HG03135 (cell line): Measurements from ENCODE around the gene VN1R2.
"Not testable (repeated sequence)": the region's sequence is repeated elsewhere in the genome, so short reads cannot be mapped to it uniquely, and the experiment has no call there.

Experiments used
- ATAC-seq: cut with Tn5 transposase; IDR thresholded peaks from one replicate; pipeline ENCODE4 v1.9.1; 2021; ENCODE audit warnings: mild to moderate bottlenecking, moderate library complexity; ENCODE audit not compliant: unreplicated experiment

Gene VN1R2

GRCh38 chr19:53257715-53258342 is at the start of gene VN1R2:
VN1R2 (plus strand) TSS chr19:53258292; CDS start chr19:53258376, 84 bp downstream.
- ATAC-seq, result not testable (repeated sequence)

DNA sequence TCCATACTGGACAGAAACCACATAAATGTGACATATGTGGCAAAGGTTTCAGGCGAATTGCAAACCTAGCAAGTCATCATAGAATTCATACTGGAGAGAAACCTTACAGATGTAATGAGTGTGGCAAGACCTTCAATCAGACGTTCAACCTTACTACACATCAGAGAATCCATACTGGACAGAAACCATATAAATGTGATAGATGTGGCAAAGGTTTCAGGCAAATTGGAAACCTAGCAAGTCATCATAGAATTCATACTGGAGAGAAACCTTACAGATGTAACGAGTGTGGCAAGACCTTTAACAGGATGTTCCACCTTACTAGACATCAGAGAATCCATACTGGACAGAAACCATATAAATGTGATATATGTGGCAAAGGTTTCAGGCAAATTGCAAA is 46.5 kb upstream of the VN1R2 start:
- ATAC-seq, result not testable (repeated sequence)

DNA sequence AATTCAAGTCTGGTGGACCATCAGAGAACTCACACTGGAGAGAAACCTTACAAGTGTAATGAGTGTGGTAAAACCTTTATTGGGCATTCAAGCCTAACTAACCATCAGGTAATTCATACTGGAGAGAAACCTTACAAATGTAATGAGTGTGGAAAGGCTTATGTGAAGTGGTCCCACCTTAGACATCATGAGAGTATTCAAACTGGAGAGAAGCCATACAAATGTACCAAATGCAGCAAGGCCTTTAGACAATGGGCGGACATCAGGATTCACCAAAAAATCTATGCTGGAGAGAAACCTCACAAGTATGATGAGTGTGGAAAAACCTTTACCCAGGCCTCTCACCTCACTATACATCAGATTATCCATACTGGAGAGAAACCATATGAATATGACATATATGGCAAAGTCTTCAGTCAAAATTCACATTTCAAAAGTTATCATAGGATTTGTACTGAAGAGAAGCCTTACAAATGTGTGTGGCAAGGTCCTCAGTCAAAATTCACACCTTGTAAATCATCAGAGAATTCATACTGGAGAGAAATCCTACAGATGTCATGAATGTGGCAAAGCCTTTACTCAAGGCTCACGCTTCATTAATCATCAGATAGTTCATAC is 45.3 kb upstream of the VN1R2 start:
- ATAC-seq, result no peak

DNA sequence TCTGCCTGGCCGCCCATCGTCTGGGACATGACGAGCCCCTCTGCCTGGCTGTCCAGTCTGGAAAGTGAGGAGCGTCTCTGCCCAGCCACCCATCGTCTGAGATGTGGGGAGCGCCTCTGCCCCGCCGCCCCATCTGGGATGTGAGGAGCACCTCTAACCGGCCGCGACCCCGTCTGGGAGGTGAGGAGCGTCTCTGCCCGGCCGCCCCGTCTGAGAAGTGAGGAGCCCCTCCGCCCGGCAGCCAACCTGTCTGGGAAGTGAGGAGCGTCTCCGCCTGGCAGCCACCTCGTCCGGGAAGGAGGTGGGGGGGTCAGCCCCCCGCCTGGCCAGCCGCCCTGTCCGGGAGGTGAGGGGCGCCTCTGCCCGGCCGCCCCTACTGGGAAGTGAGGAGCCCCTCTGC is 35.4 kb upstream of the VN1R2 start:
- ATAC-seq, result not testable (repeated sequence)

DNA sequence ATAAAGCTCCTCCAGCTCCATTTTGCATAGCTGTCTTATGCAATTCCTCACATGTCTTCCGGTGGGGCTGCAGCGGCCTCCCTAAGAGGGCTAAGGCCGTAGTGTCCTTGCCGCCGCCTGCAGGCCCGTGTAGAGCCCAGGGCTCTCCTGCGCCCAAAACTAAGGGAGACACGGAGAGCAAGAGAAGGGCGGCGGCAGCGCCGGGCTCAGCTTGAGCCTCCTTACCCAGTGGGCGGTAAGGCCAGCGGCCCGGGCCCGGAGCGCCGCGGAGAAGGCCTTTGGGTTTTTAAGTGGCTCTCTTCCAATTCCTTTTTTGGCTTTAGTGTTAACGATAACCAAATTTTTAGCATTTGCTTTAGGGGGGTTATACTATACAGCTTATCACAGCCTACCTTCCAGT is 33.5 kb upstream of the VN1R2 start:
- no peak for ATAC-seq

DNA sequence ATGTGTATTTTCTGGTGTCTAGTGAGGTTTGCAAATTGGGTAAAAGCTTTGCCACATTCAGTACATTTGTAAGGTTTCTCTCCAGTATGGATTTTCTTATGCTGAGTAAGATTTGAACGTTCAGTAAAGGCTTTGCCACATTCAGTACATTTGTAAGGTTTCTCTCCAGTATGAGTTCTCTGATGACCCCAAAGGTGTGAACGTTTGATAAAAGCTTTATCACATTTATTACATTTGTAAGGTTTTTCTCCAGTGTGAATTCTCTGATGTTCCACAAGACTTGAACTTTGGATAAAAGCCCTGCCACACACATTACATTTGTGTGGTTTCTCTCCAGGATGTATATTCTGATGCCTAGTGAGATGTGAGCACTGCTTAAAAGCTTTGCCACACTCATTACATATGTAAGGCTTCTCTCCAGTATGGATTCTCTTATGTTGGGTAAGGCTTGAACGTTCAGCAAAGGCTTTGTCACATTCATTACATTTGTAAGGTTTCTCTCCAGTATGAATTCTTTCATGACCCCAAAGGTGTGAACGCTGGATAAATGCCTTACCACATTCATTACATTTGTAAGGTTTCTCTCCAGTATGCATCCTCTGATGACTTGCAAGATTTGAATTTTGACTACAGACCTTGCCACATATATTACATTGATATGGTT is 20.8 kb upstream of the VN1R2 start:
- no peak for ATAC-seq

- ATAC-seq, result no peak
Measured at GRCh38 chr19:53246498-53246897, 11.6 kb upstream of the VN1R2 start.

DNA sequence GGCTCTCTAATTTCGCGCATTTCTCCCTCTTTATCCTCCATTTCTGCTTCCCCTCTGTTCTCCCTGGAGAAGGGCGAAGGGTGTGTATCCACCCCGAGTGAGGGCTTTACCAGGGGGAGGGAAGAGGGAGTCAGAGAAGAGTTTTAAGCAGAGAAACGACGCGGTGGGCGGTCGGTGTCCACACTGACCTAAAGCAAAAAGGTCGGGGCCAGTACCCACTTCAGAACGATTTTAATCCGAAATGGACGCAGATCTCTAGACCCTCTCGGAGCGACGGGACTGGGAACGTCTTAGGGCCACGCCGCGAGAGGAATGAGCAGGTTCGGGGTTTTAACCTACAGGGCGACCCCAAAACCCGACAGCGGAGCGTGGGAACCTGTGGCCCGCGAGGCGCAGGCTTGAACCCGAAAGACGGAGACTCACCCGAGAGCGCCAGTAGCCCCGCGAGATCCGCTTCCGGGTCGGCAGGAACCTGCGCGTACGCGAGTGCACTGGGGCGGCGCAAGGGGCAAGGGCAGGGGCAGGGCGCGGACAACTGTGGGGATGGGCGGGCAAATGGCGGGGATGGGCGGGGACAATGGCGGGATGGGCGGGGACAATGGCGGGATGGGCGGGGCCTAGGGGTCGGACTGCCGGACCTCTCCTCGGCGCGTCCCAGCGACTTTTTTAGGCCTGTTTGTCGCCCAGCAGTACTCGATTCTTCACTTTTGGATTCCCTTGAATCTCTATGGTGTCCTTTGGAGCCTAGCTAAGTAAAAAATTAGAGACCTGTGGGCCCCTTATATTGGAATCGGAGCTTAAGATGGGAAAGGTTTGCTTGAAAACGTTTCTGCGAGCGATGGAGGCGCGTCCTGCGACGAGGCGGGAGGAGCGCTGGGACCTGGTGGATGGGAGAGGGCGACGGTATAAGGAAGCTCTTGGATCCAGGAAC is 3.4 kb upstream of the VN1R2 start, which contains the start of gene ZNF677:
Gene ZNF677, minus strand, starts transcription at position 463 of the 931 bp plus-strand sequence. CDS start 3,323 bp downstream, outside the sequence.
- no peak for ATAC-seq

GRCh38 chr19:53267623-53268022 is 9.5 kb downstream of the VN1R2 start, which contains the start of gene VN1R4:
VN1R4 (minus strand) TSS chr19:53267723; CDS start chr19:53267665, 58 bp downstream.
- not testable (repeated sequence) for ATAC-seq

- ATAC-seq, result not testable (repeated sequence)
Measured at GRCh38 chr19:53269861-53270260, 11.8 kb downstream of the VN1R2 start.

DNA sequence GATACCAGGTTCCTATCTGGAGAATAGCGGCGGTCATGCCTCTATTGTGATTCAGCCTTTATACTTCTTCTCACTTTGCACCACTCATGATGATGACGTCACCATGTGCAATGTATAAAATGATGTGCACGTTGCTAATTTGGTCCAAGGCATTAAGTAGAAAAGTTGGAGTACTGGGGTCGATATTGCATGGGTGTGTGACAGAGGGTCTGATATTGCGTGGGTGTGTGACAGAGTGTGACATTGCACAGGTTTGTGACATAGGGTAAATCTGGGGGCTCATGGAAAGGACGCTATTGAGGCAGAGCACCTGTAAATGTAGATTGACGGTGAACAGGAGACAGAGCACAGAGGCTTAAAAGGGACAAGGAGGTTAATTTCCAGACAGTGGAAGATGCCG is 14.0 kb downstream of the VN1R2 start:
- no peak for ATAC-seq

DNA sequence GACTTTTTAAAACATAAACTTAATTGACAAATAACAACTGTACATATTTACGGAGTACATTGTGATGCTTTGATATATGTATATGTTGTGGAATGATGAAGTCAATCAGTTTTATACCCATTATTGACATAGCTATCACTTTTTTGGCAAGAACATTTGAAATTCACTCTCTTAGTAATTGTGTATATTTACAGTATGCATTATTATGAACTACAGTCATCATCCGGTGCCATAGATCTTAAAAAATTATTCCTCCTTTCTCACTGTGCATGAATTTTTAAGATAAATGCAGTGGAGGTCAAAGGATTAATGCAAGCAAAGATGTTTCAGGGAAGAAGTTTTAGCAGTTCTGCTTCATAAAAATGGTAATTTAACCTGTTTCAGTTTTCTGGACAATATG is 17.4 kb downstream of the VN1R2 start:
- ATAC-seq, result no peak

DNA sequence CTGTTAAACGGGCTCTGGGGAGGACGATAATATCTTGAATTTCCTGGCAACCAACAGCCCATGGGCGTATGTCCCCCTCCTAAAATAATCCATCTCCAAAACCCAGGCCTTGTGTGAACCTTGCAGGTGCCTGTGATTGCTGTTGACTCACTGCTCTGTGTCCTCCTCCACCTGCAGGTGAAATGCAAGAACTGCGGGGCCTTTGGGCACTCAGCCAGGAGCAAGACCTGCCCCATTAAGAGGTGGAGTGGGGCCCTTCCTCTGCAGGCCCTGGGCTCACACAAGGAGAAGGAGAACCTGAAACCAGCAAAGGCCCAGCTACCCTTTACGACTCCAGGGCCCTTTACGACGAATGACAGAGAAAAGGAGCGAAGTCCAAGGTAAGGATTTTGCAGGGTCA is 23.9 kb downstream of the VN1R2 start:
- ATAC-seq, result not testable (repeated sequence)

DNA sequence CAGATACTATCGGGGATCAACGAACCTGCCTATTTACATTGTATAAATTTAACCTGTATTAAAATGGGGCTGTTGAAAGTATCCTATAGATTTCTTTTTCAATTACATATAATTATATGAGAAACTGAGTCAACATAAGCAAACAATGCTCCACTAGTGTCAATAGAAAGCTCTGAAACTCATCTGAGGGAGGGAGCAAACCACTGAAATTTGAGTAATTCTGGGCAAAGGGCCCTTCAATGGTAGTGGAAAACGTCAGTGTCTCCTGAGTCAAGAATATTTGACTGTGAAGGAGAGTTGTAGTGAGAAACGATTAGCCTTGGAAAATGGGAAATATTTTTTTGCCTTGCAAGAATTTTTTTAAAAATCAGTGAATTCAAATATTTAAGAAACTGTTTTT is 27.0 kb downstream of the VN1R2 start:
- ATAC-seq, result no peak

- no peak for ATAC-seq
Measured at GRCh38 chr19:53290758-53291549, 32.9 kb downstream of the VN1R2 start.

GRCh38 chr19:53294786-53295441 is 36.8 kb downstream of the VN1R2 start:
- ATAC-seq, result no peak

DNA sequence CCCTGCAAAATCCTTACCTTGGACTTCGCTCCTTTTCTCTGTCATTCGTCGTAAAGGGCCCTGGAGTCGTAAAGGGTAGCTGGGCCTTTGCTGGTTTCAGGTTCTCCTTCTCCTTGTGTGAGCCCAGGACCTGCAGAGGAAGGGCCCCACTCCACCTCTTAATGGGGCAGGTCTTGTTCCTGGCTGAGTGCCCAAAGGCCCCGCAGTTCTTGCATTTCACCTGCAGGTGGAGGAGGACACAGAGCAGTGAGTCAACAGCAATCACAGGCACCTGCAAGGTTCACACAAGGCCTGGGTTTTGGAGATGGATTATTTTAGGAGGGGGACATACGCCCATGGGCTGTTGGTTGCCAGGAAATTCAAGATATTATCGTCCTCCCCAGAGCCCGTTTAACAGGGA is 43.2 kb downstream of the VN1R2 start:
- ATAC-seq, result not testable (repeated sequence)

DNA sequence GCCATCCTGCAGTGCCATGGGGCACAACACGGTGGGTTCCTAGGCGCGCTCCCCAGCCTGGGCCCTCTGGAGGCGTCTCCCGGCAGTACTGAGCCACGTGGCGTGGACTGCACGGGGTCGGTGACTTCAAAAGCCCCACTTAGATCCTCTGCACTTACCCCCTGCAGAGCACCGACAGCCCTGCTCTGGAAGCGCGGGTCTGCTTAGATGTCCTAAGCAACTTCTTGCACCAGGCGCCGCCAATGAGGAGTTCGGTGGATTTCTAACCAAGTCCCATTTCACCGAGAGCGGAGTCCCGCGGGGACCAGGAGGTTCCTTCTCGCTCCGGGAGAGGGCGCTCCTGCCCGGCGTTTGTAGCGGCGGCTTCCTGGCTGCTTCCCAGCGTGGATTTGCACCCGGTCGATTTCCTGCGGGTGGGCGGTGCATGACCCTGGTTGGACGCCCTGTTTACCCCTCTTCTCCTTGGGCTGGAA is 50.3 kb downstream of the VN1R2 start:
- ATAC-seq, result no peak
